Measurements from ENCODE around the gene GRK3. TPM values are rescaled to one million over a fixed set of nuclear protein-coding genes. Genes with fewer than 3 reads are reported as not detected.

The GRK3 gene
- total RNA-seq, 1 donor from 2014 or later = 1.1 TPM

DNA sequence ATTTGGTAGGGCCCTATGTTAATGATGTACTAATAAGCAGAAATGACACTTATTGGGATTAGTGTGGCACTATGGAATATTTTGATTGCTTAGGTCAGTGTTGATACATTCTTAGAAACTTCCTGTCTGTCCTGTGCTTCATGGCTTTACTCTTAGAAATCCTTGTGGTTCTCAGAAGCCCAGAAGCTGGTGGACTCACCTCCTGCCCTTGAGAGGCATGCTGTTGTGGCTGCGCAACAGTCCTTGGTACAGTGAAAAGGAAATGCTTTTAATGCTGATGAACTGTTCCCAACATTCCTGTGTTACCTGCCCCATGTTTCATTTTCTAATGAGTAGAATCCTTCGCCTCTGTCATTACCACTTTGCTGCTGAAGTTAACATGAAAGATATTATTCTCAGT is 125.2 kb downstream of the GRK3 start:
- Mint-ChIP-seq H3K9me3 (ENCODE audit: unreplicated experiment) (no peaks in the 10 kb centered on the region), H3K27me3 (ENCODE audit: unreplicated experiment) (no peaks in the 10 kb centered on the region), H3K27ac (ENCODE audit: unreplicated experiment) (no peak overlapping the region), H3K4me3 (ENCODE audit: unreplicated experiment) (no peak overlapping the region), H3K36me3 (ENCODE audit: unreplicated experiment) (no peaks in the 10 kb centered on the region), H3K4me1 (ENCODE audit: unreplicated experiment) (no peaks in the 10 kb centered on the region)
- no peak for DNase-seq (ENCODE audit: extremely low spot score, unreplicated experiment)
- TF ChIP-seq, protein P1, sequence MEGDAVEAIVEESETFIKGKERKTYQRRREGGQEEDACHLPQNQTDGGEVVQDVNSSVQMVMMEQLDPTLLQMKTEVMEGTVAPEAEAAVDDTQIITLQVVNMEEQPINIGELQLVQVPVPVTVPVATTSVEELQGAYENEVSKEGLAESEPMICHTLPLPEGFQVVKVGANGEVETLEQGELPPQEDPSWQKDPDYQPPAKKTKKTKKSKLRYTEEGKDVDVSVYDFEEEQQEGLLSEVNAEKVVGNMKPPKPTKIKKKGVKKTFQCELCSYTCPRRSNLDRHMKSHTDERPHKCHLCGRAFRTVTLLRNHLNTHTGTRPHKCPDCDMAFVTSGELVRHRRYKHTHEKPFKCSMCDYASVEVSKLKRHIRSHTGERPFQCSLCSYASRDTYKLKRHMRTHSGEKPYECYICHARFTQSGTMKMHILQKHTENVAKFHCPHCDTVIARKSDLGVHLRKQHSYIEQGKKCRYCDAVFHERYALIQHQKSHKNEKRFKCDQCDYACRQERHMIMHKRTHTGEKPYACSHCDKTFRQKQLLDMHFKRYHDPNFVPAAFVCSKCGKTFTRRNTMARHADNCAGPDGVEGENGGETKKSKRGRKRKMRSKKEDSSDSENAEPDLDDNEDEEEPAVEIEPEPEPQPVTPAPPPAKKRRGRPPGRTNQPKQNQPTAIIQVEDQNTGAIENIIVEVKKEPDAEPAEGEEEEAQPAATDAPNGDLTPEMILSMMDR (IDR thresholded peaks at IDR 0.05) = no peak

DNA sequence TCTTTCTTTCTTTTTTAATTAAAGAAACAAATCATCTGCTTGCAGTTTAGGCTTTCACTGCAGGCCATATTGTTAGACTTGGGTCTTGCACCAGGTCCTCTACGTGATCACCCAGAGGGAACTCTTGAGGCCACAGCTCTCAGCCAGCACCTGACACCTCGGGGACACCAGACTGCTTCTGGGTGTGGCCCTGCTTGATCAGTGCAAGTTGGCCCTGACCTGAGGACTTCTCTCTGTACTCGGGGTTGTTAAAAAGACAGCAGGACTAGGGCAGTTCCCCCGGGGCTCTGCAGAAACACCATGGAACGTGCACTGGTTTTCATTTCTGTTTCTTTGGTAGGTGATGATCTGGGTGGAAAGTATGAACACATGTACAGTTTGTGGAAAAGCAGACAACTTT is 126.3 kb downstream of the GRK3 start:
- TF ChIP-seq, protein P1 (IDR thresholded peaks at IDR 0.05) = no peak
- Mint-ChIP-seq H3K4me1 (ENCODE audit: unreplicated experiment) (no peaks in the 10 kb centered on the region), H3K27me3 (ENCODE audit: unreplicated experiment) (no peaks in the 10 kb centered on the region), H3K4me3 (ENCODE audit: unreplicated experiment) (no peak overlapping the region), H3K36me3 (ENCODE audit: unreplicated experiment) (no peaks in the 10 kb centered on the region), H3K27ac (ENCODE audit: unreplicated experiment) (no peak overlapping the region), H3K9me3 (ENCODE audit: unreplicated experiment) (no peaks in the 10 kb centered on the region)
- DNase-seq (ENCODE audit: extremely low spot score, unreplicated experiment) = no peak

DNA sequence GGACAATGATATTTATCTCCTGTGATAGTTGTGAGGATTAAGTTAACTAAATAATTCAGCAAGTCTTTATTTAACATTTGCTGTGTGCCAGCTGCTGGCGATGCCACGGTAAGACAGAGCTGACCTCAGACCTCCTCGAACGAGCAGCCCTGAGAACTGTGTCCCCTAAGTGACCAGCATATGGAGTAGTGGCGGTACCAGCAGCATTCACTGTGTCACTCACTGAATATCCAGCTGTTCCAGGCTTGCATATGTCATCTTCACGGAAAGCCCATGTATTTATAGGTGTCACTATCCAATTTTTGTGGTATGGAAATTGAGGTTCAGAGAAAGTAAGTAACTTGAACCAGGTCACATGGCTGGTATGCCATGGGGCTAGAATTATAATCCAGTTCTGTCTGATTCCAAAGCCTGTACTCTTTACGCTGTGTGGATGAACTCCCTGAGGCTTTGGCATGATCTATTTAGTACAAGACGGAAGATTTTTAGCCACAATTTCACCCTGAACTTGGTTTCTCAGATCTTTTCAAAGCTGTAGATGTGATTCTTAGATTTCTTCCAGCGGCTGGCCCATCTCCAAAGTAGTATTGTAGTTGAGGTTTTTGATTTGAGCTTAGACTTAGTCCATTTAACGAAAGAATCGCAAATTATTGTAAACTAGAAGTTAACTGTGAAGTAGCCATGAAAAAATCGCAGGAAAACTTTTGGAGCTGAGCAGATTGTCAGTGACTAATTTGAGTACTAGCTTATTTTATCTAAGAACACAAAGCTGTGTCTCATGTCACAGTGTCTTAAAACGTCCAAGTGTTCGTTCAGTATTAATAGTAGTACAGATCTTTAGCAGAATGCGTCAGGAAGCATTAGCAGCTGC is 128.2 kb downstream of the GRK3 start:
- Mint-ChIP-seq H3K9me3 (ENCODE audit: unreplicated experiment) (no peaks in the 10 kb centered on the region), H3K36me3 (ENCODE audit: unreplicated experiment) (no peaks in the 10 kb centered on the region), H3K27ac (ENCODE audit: unreplicated experiment) (no peak overlapping the region), H3K27me3 (ENCODE audit: unreplicated experiment) (no peaks in the 10 kb centered on the region), H3K4me3 (ENCODE audit: unreplicated experiment) (no peak overlapping the region), H3K4me1 (ENCODE audit: unreplicated experiment) (no peaks in the 10 kb centered on the region)
- TF ChIP-seq, protein P1 (IDR thresholded peaks at IDR 0.05) = no peak
- DNase-seq (ENCODE audit: extremely low spot score, unreplicated experiment) = no peak

DNA sequence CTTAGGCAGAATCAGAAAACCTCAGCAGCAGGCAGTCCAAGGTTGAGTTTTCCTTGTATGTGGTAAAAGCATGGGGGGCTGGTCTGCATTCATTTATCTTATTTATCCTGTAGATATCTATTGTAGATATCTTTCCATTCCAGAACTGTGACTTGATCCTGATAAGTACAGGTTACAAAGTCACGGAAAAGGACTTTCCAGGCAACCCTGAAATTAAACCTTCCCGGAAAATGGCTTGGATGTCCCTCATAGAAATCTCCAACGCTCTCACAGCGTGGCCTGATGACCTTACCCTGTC is 128.7 kb downstream of the GRK3 start:
- H3K27ac Mint-ChIP-seq (ENCODE audit: unreplicated experiment) = no peak overlapping the region
- TF ChIP-seq, protein P1 (IDR thresholded peaks at IDR 0.05) = no peak
- H3K4me3 Mint-ChIP-seq (ENCODE audit: unreplicated experiment) = no peak overlapping the region

DNA sequence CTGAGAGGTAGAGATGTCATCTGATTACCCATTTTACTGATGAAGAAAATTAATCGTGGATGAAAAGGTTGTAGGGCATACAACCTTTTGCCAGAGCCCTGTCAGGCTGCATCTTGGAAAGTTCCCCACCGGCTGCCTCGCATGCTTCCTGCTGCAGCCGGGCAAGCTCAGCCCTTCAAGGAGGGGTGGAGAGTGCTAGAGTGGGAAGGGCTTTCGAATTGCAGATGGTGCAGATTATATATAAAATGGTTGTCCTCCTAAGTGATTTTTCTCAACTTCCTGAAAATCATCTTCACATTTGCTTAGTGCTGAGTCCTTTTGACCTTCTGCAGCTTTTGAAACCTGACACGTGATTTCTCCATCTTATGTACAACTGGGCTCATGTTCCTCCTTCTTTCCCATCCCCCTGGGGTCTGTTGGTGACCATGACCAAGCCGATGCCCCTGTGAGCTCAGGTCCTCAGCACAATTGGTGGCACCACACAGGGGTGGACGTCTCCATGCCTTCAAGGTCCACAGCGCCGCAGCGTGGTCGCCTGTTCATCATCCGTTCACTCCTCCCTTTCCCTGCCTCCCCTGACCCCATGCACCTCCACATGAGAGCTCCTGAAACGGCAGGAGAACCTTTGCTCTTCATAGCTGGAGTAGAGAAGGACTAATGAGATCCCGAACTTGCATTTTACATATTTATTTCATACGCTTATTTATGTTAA is 129.9 kb downstream of the GRK3 start:
- no peaks in the 10 kb centered on the region for H3K27me3 Mint-ChIP-seq (ENCODE audit: unreplicated experiment)
- no peak overlapping the region for H3K27ac Mint-ChIP-seq (ENCODE audit: unreplicated experiment)

More for the DNA sequence above, 128.7 kb downstream of the GRK3 start:
- H3K27me3 Mint-ChIP-seq (ENCODE audit: unreplicated experiment) = no peaks in the 10 kb centered on the region
- no peaks in the 10 kb centered on the region for H3K36me3 Mint-ChIP-seq (ENCODE audit: unreplicated experiment)
- DNase-seq (ENCODE audit: extremely low spot score, unreplicated experiment) = no peak
- no peaks in the 10 kb centered on the region for H3K9me3 Mint-ChIP-seq (ENCODE audit: unreplicated experiment)
- no peaks in the 10 kb centered on the region for H3K4me1 Mint-ChIP-seq (ENCODE audit: unreplicated experiment)

More for the DNA sequence above, 129.9 kb downstream of the GRK3 start:
- no peaks in the 10 kb centered on the region for H3K36me3 Mint-ChIP-seq (ENCODE audit: unreplicated experiment)
- TF ChIP-seq, protein P1 (IDR thresholded peaks at IDR 0.05) = no peak
- no peak overlapping the region for H3K4me3 Mint-ChIP-seq (ENCODE audit: unreplicated experiment)
- H3K9me3 Mint-ChIP-seq (ENCODE audit: unreplicated experiment) = no peaks in the 10 kb centered on the region
- no peaks in the 10 kb centered on the region for H3K4me1 Mint-ChIP-seq (ENCODE audit: unreplicated experiment)
- DNase-seq (ENCODE audit: extremely low spot score, unreplicated experiment) = no peak

Data from osteocyte (in vitro differentiated cells).